HEK293 (cell line): ENCODE measurements around the gene CLDN7.

Experiments used
- CTCF ChIP-seq: fragments of 450-650 bp; formaldehyde crosslinking; IDR thresholded peaks from 2 replicates; pipeline ENCODE4 v1.5.1; 2016; ENCODE audit warnings: missing biosample characterization, missing genetic modification characterization
- GLI4 ChIP-seq: fragments of 450-650 bp; formaldehyde crosslinking; IDR thresholded peaks from 2 replicates; pipeline ENCODE4 v1.5.1; 2016; ENCODE audit warnings: missing biosample characterization, missing genetic modification characterization
- HIC1 ChIP-seq: fragments of 450-650 bp; formaldehyde crosslinking; IDR thresholded peaks from 2 replicates; pipeline ENCODE4 v1.5.1; 2016; ENCODE audit warnings: missing biosample characterization, missing genetic modification characterization
- KLF1 ChIP-seq: fragments of 450-650 bp; formaldehyde crosslinking; IDR thresholded peaks from 2 replicates; pipeline ENCODE4 v1.5.1; 2016; ENCODE audit warnings: missing biosample characterization, missing genetic modification characterization
- REST ChIP-seq: fragments of 450-650 bp; formaldehyde crosslinking; IDR thresholded peaks from 2 replicates; pipeline ENCODE4 v1.5.1; 2016; ENCODE audit warnings: missing biosample characterization, missing genetic modification characterization
- SALL2 ChIP-seq: fragments of 450-650 bp; formaldehyde crosslinking; IDR thresholded peaks from 2 replicates; pipeline ENCODE4 v1.5.0; 2017; ENCODE audit warnings: missing biosample characterization, mild to moderate bottlenecking, missing genetic modification characterization, borderline replicate concordance
- SETDB1 ChIP-seq: IDR thresholded peaks from one replicate; pipeline ENCODE4 v1.6.1; 2017; ENCODE audit warnings: mild to moderate bottlenecking, low read length, moderate library complexity, mixed read lengths; ENCODE audit not compliant: insufficient read length
- ZFP3 ChIP-seq: fragments of 450-650 bp; formaldehyde crosslinking; IDR thresholded peaks from 2 replicates; pipeline ENCODE4 v1.5.1; 2016; ENCODE audit warnings: low read depth, missing biosample characterization, missing genetic modification characterization
- ZNF140 ChIP-seq: fragments of 450-650 bp; formaldehyde crosslinking; IDR thresholded peaks from 2 replicates; pipeline ENCODE4 v1.5.1; 2016; ENCODE audit warnings: missing biosample characterization, missing genetic modification characterization
- ZNF175 ChIP-seq: fragments of 450-650 bp; formaldehyde crosslinking; IDR thresholded peaks from 2 replicates; pipeline ENCODE4 v1.5.1; 2016; ENCODE audit warnings: missing biosample characterization, missing genetic modification characterization
- ZNF211 ChIP-seq: fragments of 450-650 bp; formaldehyde crosslinking; IDR thresholded peaks from 2 replicates; pipeline ENCODE4 v1.5.1; 2016; ENCODE audit warnings: low read depth, missing biosample characterization, missing genetic modification characterization
- ZNF26 ChIP-seq: fragments of 450-650 bp; formaldehyde crosslinking; IDR thresholded peaks from 2 replicates; pipeline ENCODE4 v1.5.1; 2016; ENCODE audit warnings: missing biosample characterization, missing genetic modification characterization
- ZNF580 ChIP-seq: fragments of 450-650 bp; formaldehyde crosslinking; IDR thresholded peaks from 2 replicates; pipeline ENCODE4 v1.5.1; 2016; ENCODE audit warnings: missing biosample characterization, missing genetic modification characterization

GRCh38 chr17:7293816-7294613 lies 31.7 kb upstream of the CLDN7 start:
- TF ChIP-seq HIC1 (tag by site-specific recombination): no peak
- no peak for TF ChIP-seq CTCF
- no peak for TF ChIP-seq GLI4 (tag by site-specific recombination)
- no peak for TF ChIP-seq ZNF211 (tag by site-specific recombination)
- no peak for TF ChIP-seq REST
- TF ChIP-seq ZNF26 (tag by site-specific recombination): no peak
- no peak for TF ChIP-seq SALL2
- no peak for TF ChIP-seq ZFP3 (tag by site-specific recombination)
- no peak for TF ChIP-seq ZNF580 (tag by site-specific recombination)
- peak; percentile 95 for TF ChIP-seq KLF1 (tag by site-specific recombination)
- TF ChIP-seq ZNF175: no peak
- no peak for TF ChIP-seq SETDB1
- no peak for TF ChIP-seq ZNF140 (tag by site-specific recombination)
